Liver (tissue), 9 donors: ENCODE data around the gene SGCD. TPM values are rescaled to one million over a fixed set of nuclear protein-coding genes. Genes with fewer than 3 reads are reported as not detected.

Source experiments
- DNase-seq: peaks from one replicate; pipeline ENCODE4 v3.0.0-alpha.2; 2017; ENCODE audit warnings: low spot score
- H3K27ac ChIP-seq, 2 donors: one replicate each; pipeline ENCODE4 v1.7.0; 2013; ENCODE audit warnings: inconsistent platforms in 2 of 2, low read length in 2 of 2, control low read depth in 1 of 2, low read depth in 1 of 2, mild to moderate bottlenecking in 1 of 2
- H3K27me3 ChIP-seq, 4 donors: one replicate each; pipeline versions ENCODE4 v1.6.1 to v1.7.0; 2013; ENCODE audit warnings: low read length in 3 of 4, inconsistent platforms in 1 of 4, mild to moderate bottlenecking in 1 of 4, moderate library complexity in 1 of 4; ENCODE audit not compliant: control insufficient read depth in 4 of 4, insufficient read depth in 4 of 4
- H3K36me3 ChIP-seq, 4 donors: one replicate each; pipeline versions ENCODE4 v1.6.1 to v1.7.0; 2013; ENCODE audit warnings: low read length in 3 of 4, mild to moderate bottlenecking in 3 of 4, low read depth in 1 of 4, moderate library complexity in 1 of 4; ENCODE audit not compliant: control insufficient read depth in 4 of 4, insufficient read depth in 3 of 4
- H3K4me1 ChIP-seq, 4 donors: one replicate each; pipeline versions ENCODE4 v1.6.1 to v1.7.0; 2013; ENCODE audit warnings: low read length in 3 of 4, mild to moderate bottlenecking in 3 of 4, moderate library complexity in 1 of 4; ENCODE audit not compliant: control insufficient read depth in 4 of 4, insufficient read depth in 4 of 4
- H3K4me3 ChIP-seq, 3 donors: one replicate each; pipeline versions ENCODE4 v1.6.1 to v1.7.0; 2013; ENCODE audit warnings: low read length in 3 of 3, control low read depth in 1 of 3, low read depth in 1 of 3, mild to moderate bottlenecking in 1 of 3
- H3K9ac ChIP-seq, 2 donors: one replicate each; pipeline ENCODE4 v1.7.0; 2013; ENCODE audit warnings: low read length in 2 of 2, mild to moderate bottlenecking in 2 of 2, moderate library complexity in 2 of 2, control low read depth in 1 of 2, low read depth in 1 of 2
- H3K9me3 ChIP-seq, 4 donors: one replicate each; pipeline versions ENCODE4 v1.6.1 to v1.7.0; 2013; ENCODE audit warnings: low read length in 3 of 4; ENCODE audit not compliant: control insufficient read depth in 4 of 4
- ATF3 ChIP-seq: IDR thresholded peaks from 2 replicates; pipeline ENCODE4 v1.6.1; 2016; ENCODE audit warnings: antibody characterized with exemption
- CTCF ChIP-seq: fragments of 150-350 bp; IDR thresholded peaks from 2 replicates; pipeline ENCODE4 v1.5.1; 2017; ENCODE audit warnings: improper control_type of control experiment, low read depth, low read length; ENCODE audit not compliant: missing input control
- EGR1 ChIP-seq, 2 donors: IDR thresholded peaks; 2 replicates each; pipeline ENCODE4 v1.6.1; 2016 to 2018; ENCODE audit warnings: antibody characterized with exemption in 2 of 2, low read depth in 2 of 2
- FOXA1 ChIP-seq: IDR thresholded peaks from 2 replicates; pipeline ENCODE4 v1.6.1; 2016; ENCODE audit warnings: antibody characterized with exemption
- FOXA2 ChIP-seq: IDR thresholded peaks from 2 replicates; pipeline ENCODE4 v1.6.1; 2016; ENCODE audit warnings: antibody characterized with exemption
- GABPA ChIP-seq, 2 donors: IDR thresholded peaks in 1 of 2; conservative IDR thresholded peaks in 1 of 2; 2 replicates each; pipeline ENCODE4 v1.6.1; 2016; ENCODE audit warnings: antibody characterized with exemption in 2 of 2, mild to moderate bottlenecking in 1 of 2, moderate library complexity in 1 of 2
- HNF4A ChIP-seq, 2 donors: conservative IDR thresholded peaks; 2 replicates each; pipeline ENCODE4 v1.6.1; 2016; ENCODE audit warnings: antibody characterized with exemption in 2 of 2, mild to moderate bottlenecking in 2 of 2
- HNF4G ChIP-seq: IDR thresholded peaks from 2 replicates; pipeline ENCODE4 v1.6.1; 2016; ENCODE audit warnings: antibody characterized with exemption
- MAX ChIP-seq: IDR thresholded peaks from 2 replicates; pipeline ENCODE4 v1.6.1; 2016; ENCODE audit warnings: antibody characterized with exemption
- NR2F2 ChIP-seq: IDR thresholded peaks from 2 replicates; pipeline ENCODE4 v1.6.1; 2016; ENCODE audit warnings: antibody characterized with exemption
- RAD21 ChIP-seq, 2 donors: IDR thresholded peaks; 2 replicates each; pipeline ENCODE4 v1.6.1; 2016; ENCODE audit warnings: antibody characterized with exemption in 2 of 2, mild to moderate bottlenecking in 2 of 2
- REST ChIP-seq: IDR thresholded peaks from 2 replicates; pipeline ENCODE4 v1.6.1; 2016; ENCODE audit warnings: antibody characterized with exemption, mild to moderate bottlenecking
- SP1 ChIP-seq: IDR thresholded peaks from 2 replicates; pipeline ENCODE4 v1.6.1; 2018; ENCODE audit warnings: antibody characterized with exemption, mild to moderate bottlenecking
- YY1 ChIP-seq: IDR thresholded peaks from 2 replicates; pipeline ENCODE4 v1.6.1; 2016; ENCODE audit warnings: antibody characterized with exemption, mild to moderate bottlenecking
- ZBTB33 ChIP-seq: IDR thresholded peaks from 2 replicates; pipeline ENCODE4 v1.6.1; 2016; ENCODE audit warnings: antibody characterized with exemption
- WGBS: extraction: QIAGEN DNeasy Blood & Tissue Kit; methylation state at CpG from one replicate; pipeline ENCODE4 v1.1.7; 2013; 5-methylcytosine and 5-hydroxymethylcytosine counted together
- polyA plus RNA-seq, 2 donors: library from polyadenylated mRNA; stranded (reverse) in 1 of 2; unstranded in 1 of 2; fragments of 200-250 nt in 1 of 2; fragments of >200 nt in 1 of 2; fragmentation: Nextera tagmentation in 1 of 2; extraction: Ambion mirVana in 1 of 2; gene quantifications; one replicate each; pipeline versions ENCODE4 v1.2.1 to v1.2.3, GENCODE V29; 2013 to 2015
- total RNA-seq, 2 donors: library from RNA; depleted of rRNA; stranded (reverse); fragments of >200 nt; gene quantifications; one replicate each; pipeline ENCODE4 v1.2.3, GENCODE V29; 2014
- donor health status: healthy.
- donor health status: healthy.
- donor health status: healthy.
- donor health status: healthy.
- donor health status: healthy.

Gene SGCD
- total and polyA plus RNA-seq, 4 donors: 0.35 to 1.7 (median 1.0) TPM

GRCh38 chr5:156677963-156678362 lies 351.0 kb downstream of the SGCD start:
- H3K9ac ChIP-seq: no peak overlapping the region
- no peaks in the 10 kb centered on the region for H3K36me3 ChIP-seq
- H3K9me3 ChIP-seq: no peaks in the 10 kb centered on the region
- H3K27me3 ChIP-seq: no peaks in the 10 kb centered on the region
- WGBS: 90% methylated on average over 1 of the region's 1 CpG
- H3K27ac ChIP-seq: no peak overlapping the region
- no peaks in the 10 kb centered on the region for H3K4me1 ChIP-seq
- no peak for DNase-seq
- H3K4me3 ChIP-seq: no peak overlapping the region
- TF ChIP-seq SP1 (no peak), EGR1 (IDR thresholded peaks at IDR 0.05; ENCODE audit: low read depth in 2 of 2) (no peak), FOXA1 (no peak), REST (no peak), MAX (no peak), RAD21 (IDR thresholded peaks at IDR 0.05) (no peak), HNF4A (conservative IDR thresholded peaks at IDR 0.05) (no peak), GABPA (IDR thresholded peaks at IDR 0.05 in 1 of 2, conservative IDR thresholded peaks at IDR 0.05 in 1 of 2) (no peak), NR2F2 (no peak), ATF3 (no peak), YY1 (no peak)

- no peak for DNase-seq
- H3K36me3 ChIP-seq: no peaks in the 10 kb centered on the region
- no peak overlapping the region for H3K27ac ChIP-seq
- TF ChIP-seq NR2F2 (no peak), ZBTB33 (no peak), HNF4A (conservative IDR thresholded peaks at IDR 0.05) (no peak), SP1 (no peak), EGR1 (IDR thresholded peaks at IDR 0.05; ENCODE audit: low read depth in 2 of 2) (no peak)
- no peak overlapping the region for H3K9ac ChIP-seq
- H3K4me1 ChIP-seq: no peaks in the 10 kb centered on the region
- H3K27me3 ChIP-seq: no peaks in the 10 kb centered on the region
- H3K9me3 ChIP-seq: no peaks in the 10 kb centered on the region
- 69% methylated on average over 3 of the region's 3 CpGs for WGBS
- H3K4me3 ChIP-seq: no peak overlapping the region
Measured at GRCh38 chr5:156678484-156678883, 351.5 kb downstream of the SGCD start.

GRCh38 chr5:156680831-156681230 lies 353.9 kb downstream of the SGCD start:
- DNase-seq: no peak

More at GRCh38 chr5:156680831-156681230, 353.9 kb downstream of the SGCD start:
- Histone ChIP-seq H3K4me1 (no peaks in the 10 kb centered on the region), H3K9me3 (no peaks in the 10 kb centered on the region), H3K9ac (no peak overlapping the region), H3K27ac (no peak overlapping the region), H3K4me3 (no peak overlapping the region), H3K36me3 (no peaks in the 10 kb centered on the region), H3K27me3 (no peaks in the 10 kb centered on the region)
- 95% methylated on average over 10 of the region's 10 CpGs for WGBS
- TF ChIP-seq HNF4G (no peak), SP1 (no peak), CTCF (no peak), YY1 (no peak), REST (no peak), FOXA2 (no peak)
